Right renal pelvis (tissue), 4 donors: Measurements from ENCODE around the gene FNDC7. TPM values are rescaled to one million over a fixed set of nuclear protein-coding genes. Genes with fewer than 3 reads are reported as not detected.

Experiments
- polyA plus RNA-seq, 4 donors: library from polyadenylated mRNA; unstranded; fragments of 120-200 nt; gene quantifications; one replicate each; pipeline ENCODE4 v1.2.1, GENCODE V29; 2013; ENCODE audit not compliant: insufficient read length in 4 of 4

The FNDC7 gene
- polyA plus RNA-seq, 4 donors = 0.06 TPM; not detected in 3

Other genes starting within 250 kb of the FNDC7 start
- 10 to 100 TPM; 17.0 to 22.4 (median 21.1) TPM for gene EEIG2, start 152.8 kb upstream of the FNDC7 start, polyA plus RNA-seq
- gene HENMT1, start 51.8 kb upstream of the FNDC7 start, polyA plus RNA-seq = 10 to 100 TPM in 3 of 4 donors, 1 to 10 TPM in 1; 9.4 to 15.5 (median 14.1) TPM
- 10 to 100 TPM; 65.1 to 87.5 (median 69.8) TPM for gene PRPF38B, start 20.6 kb upstream of the FNDC7 start, polyA plus RNA-seq
- 10 to 100 TPM; 61.1 to 85.1 (median 76.3) TPM for gene STXBP3, start 33.8 kb downstream of the FNDC7 start, polyA plus RNA-seq
- gene AKNAD1, start 144.2 kb downstream of the FNDC7 start, polyA plus RNA-seq = under 1 TPM in 1 of 4 donors, not detected in 3; 0.08 TPM
- 10 to 100 TPM; 15.9 to 18.1 (median 17.2) TPM for gene GPSM2, start 164.1 kb downstream of the FNDC7 start, polyA plus RNA-seq